HTR-8/SVneo (cell line): ENCODE results near the gene CTNNA1.
"Not testable (repeated sequence)": the region's sequence is repeated elsewhere in the genome, so short reads cannot be mapped to it uniquely, and the experiment has no call there.

ENCODE experiments used
- DNase-seq: peaks from one replicate; pipeline ENCODE4 v3.0.0; 2011; ENCODE audit warnings: low spot score, mixed read lengths; ENCODE audit not compliant: insufficient read length
- FAIRE-seq: peaks from 2 replicates; lab custom pipeline; 2011; peaks lifted over from hg19 to GRCh38; lab: Jason Lieb, UNC

The CTNNA1 gene

DNA sequence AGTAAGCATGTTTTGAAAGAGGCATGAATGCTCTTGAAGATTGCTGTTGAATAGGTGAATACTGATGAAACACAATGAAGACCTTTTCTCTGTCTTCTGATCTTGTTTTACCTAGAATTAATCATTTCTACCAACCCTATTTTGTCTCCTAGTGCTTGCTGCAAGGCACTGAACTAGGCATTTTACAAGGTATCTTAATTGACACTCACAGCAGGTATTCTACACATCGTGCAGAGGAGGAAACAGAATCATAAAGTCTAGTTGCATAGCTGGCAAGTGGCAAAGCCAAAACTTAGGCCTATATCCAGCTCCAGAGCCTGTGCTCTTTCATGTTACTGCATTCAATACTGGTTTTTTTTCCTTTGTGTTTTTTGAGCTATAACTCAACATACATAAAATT, 50.7 kb downstream of the CTNNA1 start:
- DNase-seq: no peak
- no peak for FAIRE-seq

DNA sequence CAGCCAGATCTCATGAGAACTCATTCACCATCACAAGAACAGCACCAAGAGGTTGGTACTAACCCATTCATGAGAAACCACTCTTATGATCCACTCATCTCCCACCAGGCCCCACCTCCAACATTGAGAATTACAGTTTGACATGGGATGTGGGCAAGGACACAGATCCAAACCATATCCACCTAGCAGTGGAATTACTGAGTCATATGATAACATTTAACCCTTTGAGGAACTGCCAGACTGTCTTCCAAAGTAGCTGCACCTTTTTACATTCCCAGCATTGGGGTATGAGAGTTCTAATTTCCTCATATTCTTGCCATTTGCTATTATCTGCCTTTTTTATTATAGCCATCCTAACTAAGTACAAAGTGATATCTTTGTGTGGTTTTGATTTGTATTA, 51.9 kb downstream of the CTNNA1 start:
- DNase-seq (no peak), FAIRE-seq (no peak)

DNA sequence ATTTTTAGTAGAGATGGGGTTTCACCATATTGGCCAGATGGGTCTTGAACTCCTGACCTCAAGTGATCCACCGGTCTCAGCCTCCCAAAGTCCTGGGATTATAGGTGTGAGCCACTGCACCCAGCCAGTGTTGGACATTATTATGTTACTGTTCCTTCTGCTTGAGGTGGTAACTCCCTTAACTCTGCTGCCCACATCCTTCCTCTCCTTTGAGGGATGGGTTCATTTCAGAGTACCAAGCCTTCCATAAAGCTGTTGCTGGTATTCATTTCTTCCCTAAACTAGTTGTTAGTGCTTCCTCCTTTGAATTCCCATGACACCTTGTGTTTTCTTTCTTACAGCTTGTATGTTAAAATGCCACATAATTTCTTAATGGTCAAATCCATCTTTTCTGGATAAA, 54.0 kb downstream of the CTNNA1 start:
- no peak for DNase-seq
- no peak for FAIRE-seq

DNA sequence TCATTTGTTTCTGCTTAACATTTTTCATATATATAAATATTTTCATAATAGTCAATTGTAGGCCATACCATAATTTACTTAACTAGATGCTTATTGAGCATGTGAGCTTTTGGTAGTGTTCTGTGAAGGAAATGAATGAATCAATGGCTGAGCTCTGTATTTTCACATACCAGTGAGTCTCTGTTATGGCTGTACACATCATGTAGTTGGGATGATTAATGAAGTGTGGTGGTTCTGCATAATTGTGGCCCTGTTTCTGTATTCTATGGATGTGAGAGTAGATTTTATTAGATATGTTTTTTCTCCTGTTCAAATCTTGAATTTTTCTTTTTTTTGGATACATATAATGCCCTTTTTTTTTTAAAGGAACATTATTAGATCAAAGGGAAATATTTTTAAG, 56.2 kb downstream of the CTNNA1 start:
- DNase-seq: no peak
- FAIRE-seq: no peak

DNA sequence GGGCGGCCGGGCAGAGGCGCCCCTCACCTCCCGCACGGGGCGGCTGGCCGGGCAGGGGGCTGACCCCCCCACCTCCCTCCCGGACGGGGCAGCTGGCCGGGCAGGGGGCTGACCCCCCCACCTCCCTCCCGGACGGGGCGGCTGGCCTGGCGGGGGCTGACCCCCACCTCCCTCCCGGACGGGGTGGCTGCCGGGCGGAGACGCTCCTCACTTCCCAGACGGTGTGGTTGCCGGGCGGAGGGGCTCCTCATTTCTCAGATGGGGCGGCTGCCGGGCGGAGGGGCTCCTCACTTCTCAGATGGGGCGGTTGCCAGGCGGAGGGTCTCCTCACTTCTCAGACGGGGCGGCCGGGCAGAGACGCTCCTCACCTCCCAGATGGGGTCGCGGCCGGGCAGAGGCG, 57.6 kb downstream of the CTNNA1 start:
- not testable (repeated sequence) for DNase-seq, FAIRE-seq

DNA sequence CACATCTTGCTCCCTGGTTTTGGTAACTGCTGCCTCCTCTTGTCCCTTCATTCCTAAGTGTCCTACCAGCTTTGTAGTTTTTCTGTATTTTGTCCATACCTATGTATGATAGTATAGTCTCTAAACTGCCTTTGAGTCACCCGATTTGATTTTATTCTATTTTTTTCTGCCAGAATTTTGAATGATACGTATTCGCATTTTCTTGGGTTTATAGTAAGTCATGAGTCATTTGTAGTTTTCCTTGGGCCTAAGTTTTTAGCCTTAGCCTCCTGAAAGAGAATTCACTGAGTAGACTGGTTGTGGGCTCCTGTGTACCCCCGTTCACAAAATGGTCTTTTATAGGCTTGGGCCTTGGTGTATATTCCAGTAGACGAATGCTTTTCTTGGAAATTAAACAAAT, 62.3 kb downstream of the CTNNA1 start:
- DNase-seq (no peak), FAIRE-seq (no peak)

DNA sequence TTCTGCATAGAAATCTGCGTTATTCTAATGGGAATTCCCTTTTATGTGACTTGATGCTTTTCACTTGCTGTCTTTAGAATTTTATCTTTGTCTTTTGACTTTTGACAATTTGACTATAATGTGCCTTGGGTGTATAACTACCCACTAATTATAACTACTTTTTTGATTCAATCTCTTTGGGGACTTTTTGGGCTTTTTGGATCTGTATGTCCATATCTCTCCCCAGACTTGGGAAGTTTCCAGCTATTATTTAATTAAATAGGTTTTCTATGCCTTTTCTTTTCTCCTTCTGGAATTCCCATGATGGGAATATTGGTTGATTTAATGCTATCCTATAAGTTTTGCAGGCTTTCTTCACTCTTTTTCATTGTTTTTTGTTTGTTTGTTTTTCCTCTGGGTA, 64.0 kb downstream of the CTNNA1 start:
- DNase-seq (no peak), FAIRE-seq (no peak)

DNA sequence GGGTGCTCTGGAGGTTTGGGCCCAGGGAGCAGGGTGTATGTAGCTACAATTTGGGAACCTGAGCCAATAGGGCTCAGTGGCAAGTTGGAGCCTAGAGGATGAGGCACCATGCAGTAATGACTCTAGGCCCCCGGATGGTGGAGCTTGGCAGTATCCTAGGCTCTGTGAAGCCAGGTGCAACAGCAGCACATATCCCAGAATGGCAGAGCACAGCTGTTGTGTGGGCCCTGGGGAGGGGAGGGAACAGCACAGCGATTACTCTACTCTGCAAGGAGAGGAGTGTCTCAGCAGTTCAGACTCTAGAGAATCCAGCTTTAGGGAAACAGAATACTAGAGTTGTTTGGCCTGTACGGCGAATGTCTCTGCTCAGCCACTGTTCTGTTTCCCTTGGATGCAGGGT, 65.9 kb downstream of the CTNNA1 start:
- DNase-seq: no peak
- no peak for FAIRE-seq

DNA sequence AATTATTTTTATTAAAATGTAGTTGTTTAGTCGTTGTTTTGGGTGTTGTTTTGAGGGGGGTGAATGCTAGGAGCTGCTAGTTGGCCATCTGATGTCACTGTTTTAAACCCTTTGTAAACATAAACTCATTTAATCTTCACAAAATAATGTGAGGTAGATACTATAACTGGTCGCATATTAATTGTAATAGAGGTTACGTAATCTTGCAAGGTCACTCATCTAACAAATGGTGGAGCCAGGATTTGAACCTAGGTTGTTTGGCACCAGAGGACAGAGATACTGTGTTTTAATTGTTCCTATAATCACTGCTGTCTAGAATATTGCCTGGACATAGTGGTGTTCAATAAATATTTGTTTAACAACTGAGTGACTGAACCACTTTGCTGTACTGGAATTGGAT, 67.5 kb downstream of the CTNNA1 start:
- FAIRE-seq: no peak

DNA sequence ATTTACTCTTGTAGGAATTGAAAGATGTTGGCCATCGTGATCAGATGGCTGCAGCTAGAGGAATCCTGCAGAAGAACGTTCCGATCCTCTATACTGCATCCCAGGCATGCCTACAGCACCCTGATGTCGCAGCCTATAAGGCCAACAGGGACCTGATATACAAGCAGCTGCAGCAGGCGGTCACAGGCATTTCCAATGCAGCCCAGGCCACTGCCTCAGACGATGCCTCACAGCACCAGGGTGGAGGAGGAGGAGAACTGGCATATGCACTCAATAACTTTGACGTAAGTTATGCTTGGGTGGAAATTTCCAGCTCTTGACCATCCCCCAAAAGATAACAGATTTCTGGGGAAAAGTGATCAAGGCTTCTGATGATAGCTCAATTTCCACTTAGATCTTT, 71.3 kb downstream of the CTNNA1 start:
- DNase-seq (no peak), FAIRE-seq (no peak)

More for the DNA sequence above, 67.5 kb downstream of the CTNNA1 start:
- DNase-seq: no peak

DNA sequence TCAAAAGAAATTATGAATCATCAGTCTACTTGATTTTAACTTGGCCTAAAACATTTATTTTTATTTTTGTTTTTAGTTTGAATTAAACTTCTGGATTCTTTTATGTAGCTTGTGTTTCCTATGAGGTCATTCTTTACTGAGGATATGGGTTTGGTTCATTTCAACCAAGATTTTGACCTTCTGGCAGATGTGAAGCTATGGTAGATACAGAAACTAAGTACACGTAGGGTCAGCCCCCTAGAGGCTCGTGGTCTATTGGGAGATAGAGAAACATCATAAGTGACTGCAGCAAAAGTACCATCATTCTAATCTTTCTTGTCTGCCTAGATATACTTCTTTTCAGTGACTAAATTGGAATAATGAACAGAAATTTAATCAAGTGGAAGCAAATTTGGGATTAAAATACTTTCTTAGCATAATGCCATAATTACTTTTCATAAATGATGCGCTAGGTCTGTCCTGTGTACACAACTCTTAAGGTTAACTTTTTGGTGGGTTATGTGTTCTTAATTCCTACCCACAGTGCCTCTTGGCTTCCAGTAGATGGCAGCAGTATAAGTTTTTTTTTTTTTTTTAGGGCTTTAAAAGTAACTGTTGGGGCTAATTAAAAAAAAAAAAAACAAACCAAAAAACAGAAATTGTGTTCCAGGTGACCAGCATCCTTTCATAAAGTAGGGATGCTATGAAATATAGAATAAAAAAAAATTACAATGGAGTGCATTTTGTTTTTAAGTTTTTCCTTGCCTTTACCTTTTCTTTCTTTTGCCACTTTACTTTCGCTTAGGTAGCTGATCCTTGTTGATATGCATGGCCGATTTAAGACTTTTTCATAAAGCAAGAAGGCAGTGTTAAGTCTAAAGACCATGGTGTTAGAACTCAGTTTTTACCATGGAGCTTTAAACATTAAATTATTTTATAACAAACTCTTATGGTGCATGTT, 72.0 kb downstream of the CTNNA1 start:
- DNase-seq (peak; percentile 32), FAIRE-seq (no peak)

DNA sequence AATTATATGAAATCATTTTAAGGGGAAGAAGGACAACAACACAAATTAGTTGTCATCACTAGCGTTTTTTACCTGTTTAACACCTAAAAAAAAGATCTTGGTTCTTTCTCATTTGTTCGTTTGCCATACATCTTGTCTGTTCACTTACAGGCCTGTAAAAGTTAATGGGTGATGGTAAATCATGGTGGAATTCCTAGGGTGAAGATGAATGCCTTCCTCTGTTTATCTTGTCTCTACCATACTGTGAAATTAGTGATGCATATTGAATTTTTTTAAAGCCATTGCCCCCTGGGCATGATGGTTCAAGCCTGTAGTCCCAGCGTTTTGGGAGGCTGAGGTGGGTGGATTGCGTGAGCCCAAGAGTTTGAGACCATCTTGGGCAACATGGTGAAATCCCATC, 75.3 kb downstream of the CTNNA1 start:
- FAIRE-seq (no peak), DNase-seq (no peak)

DNA sequence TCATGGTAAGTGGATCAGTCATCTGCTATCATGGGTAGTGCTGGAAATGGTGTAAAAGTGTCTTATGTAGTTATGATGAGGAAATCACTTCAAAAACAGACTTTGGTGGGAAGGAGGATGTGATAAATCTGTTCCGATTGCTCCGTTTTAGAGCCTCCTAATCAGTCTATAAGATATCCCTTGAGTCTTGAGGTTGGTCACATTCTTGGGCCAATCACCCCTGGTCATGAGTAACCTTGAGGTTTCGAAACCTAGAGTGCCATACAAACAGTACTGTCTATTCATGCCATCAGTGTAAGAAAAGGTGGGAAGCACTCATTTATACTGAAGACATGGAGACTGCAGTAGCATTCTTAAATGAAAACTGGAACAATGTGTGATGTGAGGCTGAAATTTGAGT, 76.1 kb downstream of the CTNNA1 start:
- FAIRE-seq: no peak

DNA sequence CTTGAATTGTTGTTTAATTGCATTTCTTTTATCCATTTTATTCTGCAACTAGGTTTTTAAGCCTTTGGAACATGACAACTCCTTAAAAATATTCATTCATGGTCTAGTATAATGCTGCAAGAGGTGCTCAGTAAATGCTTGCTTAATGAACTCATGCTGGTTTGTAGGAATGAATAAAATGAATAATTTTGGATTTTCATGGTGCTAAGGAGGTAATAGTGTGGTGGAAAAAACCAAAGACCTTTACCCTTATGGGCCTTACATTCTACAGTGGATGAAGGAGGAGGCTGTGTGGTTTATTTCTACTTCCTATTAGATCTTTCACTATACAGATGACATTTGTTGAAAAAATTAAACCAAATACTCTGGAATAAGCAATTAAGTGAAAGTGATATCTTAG, 78.5 kb downstream of the CTNNA1 start:
- DNase-seq (no peak), FAIRE-seq (no peak)

More for the DNA sequence above, 76.1 kb downstream of the CTNNA1 start:
- DNase-seq: no peak

DNA sequence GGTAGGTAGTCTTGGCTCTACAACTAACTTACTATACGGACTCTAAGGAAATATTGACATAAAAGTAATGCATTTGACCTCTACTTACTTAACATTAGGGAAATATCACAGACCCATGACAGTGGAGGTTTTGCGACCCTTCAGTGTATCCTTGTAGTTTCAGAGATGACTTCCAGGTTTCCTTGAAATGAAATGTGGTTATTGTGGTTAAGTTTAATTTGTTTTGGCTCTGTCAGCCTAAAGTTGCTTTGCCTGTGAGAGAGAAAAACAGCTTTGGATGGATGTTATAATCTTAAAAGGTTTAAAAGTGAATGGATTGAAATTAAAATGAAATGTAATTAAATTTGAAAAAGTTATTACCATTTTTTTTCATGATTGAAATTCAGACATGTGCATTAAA, 79.0 kb downstream of the CTNNA1 start:
- DNase-seq (no peak), FAIRE-seq (no peak)

DNA sequence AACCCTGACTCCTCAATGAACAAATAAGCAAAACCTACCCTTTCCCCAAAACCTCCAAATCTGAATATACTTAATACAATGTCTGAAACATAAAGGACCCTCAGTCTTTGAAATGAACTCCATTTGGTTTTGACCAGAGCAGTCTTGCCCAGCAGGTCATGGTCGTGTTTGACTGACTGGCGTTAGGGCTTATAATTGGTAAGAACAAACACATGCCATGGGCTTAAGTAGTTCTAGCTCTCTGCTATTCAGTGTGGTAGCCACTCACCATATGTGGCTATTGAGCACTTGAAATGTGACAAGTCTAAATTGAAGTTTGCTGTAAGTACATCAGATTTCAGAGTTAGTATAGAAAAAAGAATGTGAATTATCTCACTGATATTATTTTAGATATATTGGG, 79.9 kb downstream of the CTNNA1 start:
- DNase-seq (no peak), FAIRE-seq (no peak)

DNA sequence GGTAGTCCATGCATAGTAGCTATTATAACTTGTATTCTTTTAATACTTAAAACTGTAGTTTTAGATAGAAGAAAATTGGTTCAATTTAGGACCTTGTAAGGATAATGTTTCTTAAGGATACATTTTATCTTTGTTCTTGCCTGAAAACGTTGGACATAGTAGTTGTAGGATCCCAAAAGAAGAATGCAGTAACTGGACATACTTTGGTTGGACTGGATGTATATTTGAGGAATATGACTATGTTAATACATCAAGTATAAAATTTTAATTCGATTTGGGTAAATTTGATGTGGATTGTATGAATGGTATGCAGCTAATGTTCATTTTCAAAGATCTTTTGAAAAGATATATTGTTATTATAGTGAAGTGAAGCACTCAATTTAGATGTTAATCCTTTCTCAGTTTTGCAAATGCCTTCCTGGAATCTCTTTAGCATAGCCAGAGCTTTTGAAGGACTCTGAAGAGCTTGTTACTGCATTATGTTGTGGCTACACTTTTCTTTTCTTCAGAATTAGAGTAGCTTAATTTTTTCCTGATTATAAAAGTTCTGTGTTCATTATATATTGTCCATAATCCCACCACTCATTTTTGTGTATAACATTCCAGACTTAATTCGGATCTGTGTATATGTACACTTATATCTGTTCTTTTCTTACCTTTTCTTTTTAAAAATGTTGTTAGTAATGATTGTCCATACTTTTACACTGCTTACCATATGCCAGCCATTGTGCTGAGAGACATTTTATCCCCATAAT, 80.7 kb downstream of the CTNNA1 start:
- FAIRE-seq: no peak
- no peak for DNase-seq

DNA sequence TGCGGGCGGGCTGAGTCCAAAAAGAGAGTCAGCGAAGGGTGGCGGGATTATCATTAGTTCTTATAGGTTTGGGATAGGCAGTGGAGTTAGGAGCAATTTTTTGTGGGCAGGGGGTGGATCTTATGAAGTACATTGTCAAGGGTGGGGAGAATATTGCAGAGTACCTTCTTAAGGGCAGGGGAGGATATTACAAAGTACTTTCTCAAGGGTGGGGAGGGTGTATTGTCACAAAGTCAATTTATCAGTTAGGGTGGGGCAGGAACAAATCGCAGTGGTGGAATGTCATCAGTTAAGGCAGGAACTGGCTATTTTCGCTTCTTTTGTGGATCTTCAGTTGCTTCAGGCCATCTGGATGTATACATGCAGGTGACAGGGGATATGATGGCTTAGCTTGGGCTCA, 81.6 kb downstream of the CTNNA1 start:
- DNase-seq, FAIRE-seq: not testable (repeated sequence)

DNA sequence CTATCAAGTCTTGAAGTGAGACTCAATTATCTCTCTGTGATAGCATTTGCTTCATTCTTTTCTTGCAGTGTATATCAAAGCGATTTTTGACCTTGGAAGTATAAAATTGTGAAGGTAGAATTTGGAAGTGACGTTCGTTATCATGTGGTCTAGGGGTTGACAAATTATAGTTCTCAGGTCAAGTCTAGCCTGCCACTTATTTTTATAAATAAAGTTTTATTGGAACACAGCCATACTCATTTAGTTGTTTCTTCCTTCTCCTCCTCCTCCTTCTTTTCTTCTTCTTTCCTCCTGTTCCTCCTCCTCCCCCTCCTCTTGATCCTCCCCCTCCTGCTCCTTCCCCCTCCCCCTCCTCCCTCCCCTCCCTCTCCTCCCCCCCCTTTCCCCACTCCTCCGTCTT, 83.9 kb downstream of the CTNNA1 start:
- FAIRE-seq (no peak), DNase-seq (no peak)

DNA sequence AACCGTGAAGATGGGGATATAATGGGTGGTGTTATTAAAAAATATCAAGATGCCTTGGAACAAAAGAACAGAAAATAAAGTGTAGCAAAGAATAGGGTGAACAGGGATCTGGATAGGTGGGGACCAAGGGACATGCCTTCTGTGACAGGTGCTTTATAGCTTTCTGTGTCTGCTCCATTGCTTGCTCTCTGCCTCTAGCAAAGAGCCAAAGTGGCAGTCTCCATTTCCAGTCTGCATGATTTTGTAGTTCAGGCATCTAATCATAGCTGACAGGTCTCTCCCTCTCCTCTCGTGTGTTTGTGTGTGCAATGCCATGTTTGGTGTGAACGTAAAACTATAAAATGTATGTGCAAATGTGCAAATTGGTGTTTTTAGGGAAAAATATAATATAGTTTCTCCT, 86.9 kb downstream of the CTNNA1 start:
- DNase-seq (no peak), FAIRE-seq (no peak)

DNA sequence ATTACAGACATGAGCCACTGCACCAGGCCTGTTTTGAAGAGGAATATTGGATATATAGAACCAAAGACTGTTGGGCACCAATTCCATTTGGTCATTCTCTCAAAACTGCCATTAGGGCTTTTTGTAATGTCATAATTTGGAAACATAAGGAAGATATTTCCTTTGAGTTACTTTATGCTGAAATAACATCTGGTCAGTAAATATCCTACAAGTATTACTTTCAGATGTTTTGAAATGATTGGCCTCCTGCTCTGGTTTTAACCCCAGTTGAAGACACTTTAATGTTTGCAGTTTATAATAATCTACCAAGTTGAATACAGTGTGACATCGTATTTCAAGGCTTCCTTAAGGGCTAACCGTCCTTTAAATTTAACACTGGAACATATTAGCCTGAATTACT, 88.3 kb downstream of the CTNNA1 start:
- FAIRE-seq (no peak), DNase-seq (no peak)
